HG02610 (cell line): ENCODE results near the gene LRIG1.

Experiments
- ATAC-seq: cut with Tn5 transposase; IDR thresholded peaks from one replicate; pipeline ENCODE4 v1.9.1; 2021; ENCODE audit warnings: mild to moderate bottlenecking, moderate library complexity; ENCODE audit not compliant: unreplicated experiment

The LRIG1 gene

GRCh38 chr3:66489115-66489514, 11.7 kb downstream of the LRIG1 start:
- ATAC-seq = no peak

- ATAC-seq = no peak
Measured at GRCh38 chr3:66488492-66488891, 12.3 kb downstream of the LRIG1 start.

- ATAC-seq = no peak
Measured at GRCh38 chr3:66487465-66487864, 13.4 kb downstream of the LRIG1 start.

DNA sequence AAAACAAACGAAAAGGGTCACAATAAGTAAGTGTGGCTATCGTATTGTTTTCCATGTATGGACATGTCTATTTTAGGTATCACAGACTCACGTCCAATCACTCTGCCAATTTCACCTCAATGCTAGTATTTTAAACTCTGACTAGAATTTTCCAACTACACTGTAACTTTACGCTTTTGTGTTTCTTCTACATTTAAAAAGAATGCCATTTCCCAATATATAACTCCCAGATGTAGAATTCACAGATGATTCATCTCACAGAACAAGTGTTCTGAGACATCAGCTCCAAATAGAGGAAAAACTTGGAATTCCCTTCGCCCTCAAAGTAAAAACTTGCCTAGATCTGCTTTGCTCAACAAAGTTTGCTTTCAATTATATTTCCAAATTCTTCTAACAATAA, 14.2 kb downstream of the LRIG1 start:
- ATAC-seq = no peak

DNA sequence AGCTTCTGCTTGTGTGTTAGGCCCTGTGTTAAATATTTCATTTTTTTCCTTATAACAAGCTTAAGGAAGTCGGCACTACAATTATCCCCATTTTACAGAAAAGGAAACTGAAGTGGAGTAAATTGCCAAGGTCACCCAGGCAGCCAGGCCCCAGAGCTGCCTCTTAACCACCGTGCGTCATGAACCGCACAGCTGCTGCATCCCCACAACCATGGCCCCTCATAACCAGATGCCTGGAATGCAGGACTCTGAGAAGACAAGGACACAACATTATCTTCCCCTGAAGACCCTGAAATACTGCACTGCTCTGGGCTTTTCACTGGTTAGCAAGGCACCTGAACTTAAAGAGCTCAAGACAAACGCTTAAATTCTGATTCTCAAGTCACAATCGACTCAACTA, 14.6 kb downstream of the LRIG1 start:
- ATAC-seq = no peak

- no peak for ATAC-seq
Measured at GRCh38 chr3:66485291-66485968, 15.4 kb downstream of the LRIG1 start.

GRCh38 chr3:66484106-66484844, 16.5 kb downstream of the LRIG1 start:
- no peak for ATAC-seq

GRCh38 chr3:66483409-66483906, 17.4 kb downstream of the LRIG1 start:
- peak; percentile 36 for ATAC-seq

GRCh38 chr3:66483006-66483405, 17.8 kb downstream of the LRIG1 start:
- ATAC-seq = no peak

GRCh38 chr3:66482018-66482404, 18.8 kb downstream of the LRIG1 start:
- no peak for ATAC-seq

- ATAC-seq = no peak
Measured at GRCh38 chr3:66481071-66482017, 19.5 kb downstream of the LRIG1 start.

GRCh38 chr3:66480666-66481065, 20.2 kb downstream of the LRIG1 start:
- ATAC-seq = peak; percentile 32

- peak; percentile 59 for ATAC-seq
Measured at GRCh38 chr3:66479532-66479947, 21.3 kb downstream of the LRIG1 start.

GRCh38 chr3:66478960-66479359, 21.9 kb downstream of the LRIG1 start:
- no peak for ATAC-seq

DNA sequence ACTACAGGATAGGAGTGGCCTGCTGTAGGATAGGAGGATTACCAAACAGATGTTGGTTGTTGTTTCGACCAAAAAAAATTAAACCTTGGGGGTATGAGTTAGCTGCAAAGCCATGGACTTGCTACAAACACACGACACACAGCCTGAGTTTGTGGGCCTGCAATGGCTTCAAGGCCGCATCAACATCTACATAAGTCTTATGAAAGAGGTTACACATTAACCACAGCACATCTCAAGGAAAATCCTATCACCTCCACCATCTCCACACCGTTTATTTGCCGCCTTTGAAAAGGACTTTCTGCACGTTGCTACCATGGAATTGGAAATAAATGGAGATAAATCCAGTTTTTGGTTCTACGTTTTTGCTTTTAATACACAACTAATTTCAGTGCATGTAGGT, 23.0 kb downstream of the LRIG1 start:
- no peak for ATAC-seq

DNA sequence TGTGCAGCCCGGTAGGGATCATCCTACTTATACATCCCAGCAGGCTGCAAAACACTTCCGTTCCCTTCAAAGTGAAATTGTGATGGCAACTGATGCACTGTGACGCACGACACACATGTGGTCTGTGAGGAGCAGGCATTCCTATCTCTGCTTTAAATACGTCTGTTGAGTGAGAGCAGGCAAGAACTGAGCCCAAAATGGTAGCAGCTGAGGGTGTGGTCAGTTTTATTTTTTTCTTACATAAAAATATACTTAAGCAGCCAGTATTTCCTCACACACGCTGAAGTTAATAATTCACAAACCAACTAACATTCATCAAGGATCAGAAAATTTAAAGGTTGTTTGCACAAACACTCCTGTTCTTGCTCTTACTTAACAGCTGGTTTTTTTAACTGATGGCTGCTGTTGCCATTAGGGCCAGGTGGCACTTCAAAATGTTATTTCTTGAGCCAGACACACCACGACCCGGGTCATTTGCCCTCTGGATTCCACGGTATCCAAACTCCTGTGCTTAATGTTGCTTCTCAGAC, 23.9 kb downstream of the LRIG1 start:
- ATAC-seq = no peak

GRCh38 chr3:66475386-66476020, 25.3 kb downstream of the LRIG1 start:
- ATAC-seq = no peak

DNA sequence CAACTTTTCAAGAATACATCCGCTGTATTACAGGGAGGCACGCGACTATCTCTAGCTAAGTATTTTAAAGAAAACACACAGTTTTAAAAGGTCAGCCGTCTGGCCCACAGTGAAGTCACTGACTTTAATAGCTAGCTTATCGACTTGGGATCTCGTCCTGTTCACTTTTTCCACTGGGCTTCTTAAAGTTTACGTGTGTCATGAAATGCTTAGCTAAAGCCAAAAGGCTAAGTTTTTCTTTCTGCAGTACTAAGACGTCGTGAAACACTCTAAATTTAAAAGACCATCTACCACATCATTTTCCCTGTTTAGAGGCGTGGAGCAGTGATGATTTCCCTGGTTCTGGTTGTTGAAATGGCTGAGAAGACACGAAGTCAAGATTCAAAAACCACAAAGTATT, 27.1 kb downstream of the LRIG1 start:
- no peak for ATAC-seq

DNA sequence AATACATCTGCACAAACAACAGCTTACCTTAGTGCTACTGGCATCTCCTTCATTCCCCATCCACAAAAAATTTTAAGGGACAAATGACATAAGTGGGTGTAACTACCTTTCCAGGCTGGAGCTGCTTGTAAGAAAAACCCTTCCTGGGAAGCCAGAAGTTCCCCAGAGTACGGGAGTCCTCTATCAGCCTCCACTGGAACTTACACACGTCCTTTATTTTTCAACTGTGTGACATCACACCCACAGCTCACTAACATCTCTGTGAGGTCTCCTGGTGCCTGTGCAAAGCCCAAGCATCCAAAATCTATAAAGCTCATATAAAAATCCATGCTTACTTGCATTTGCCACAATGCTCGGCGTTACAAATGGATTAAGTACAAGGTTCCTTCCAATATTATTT, 27.6 kb downstream of the LRIG1 start:
- no peak for ATAC-seq

- ATAC-seq = peak; percentile 78
Measured at GRCh38 chr3:66472313-66473134, 28.3 kb downstream of the LRIG1 start.
